ENCODE data around the gene TDP1. TPM values are rescaled to one million over a fixed set of nuclear protein-coding genes. Genes with fewer than 3 reads are reported as not detected.

TDP1 gene
- total and polyA plus RNA-seq, 7 experiments from 2014 or later, result 39.0 to 69.2 (median 62.3) TPM

- no peak overlapping the region for H3K4me3 Mint-ChIP-seq
- intact Hi-C loops (cut with micrococcal nuclease), result no loop called here
- DNase-seq, result no peak
- H3K27ac Mint-ChIP-seq, result no peak overlapping the region
- Histone ChIP-seq H3K27me3 (ENCODE audit: control insufficient read depth in 2 of 2, insufficient read depth in 2 of 2, low read length in 2 of 2) (no peaks in the 10 kb centered on the region), H3K9me3 (ENCODE audit: control insufficient read depth in 2 of 3, low read length in 3 of 3) (no peaks in the 10 kb centered on the region), H3K36me3 (ENCODE audit: control insufficient read depth in 2 of 3, insufficient read depth in 3 of 3, low read length in 3 of 3) (no peaks in the 10 kb centered on the region), H3K4me3 (ENCODE audit: low read length) (no peak overlapping the region), H3K4me1 (ENCODE audit: control insufficient read depth in 2 of 2, insufficient read depth in 2 of 2, low read length in 2 of 2) (no peaks in the 10 kb centered on the region), H3K27ac (ENCODE audit: low read depth, low read length) (no peak overlapping the region)
- H3K27me3 Mint-ChIP-seq, result no peaks in the 10 kb centered on the region
- H3K9me3 Mint-ChIP-seq, result no peaks in the 10 kb centered on the region
- ChIA-PET POLR2A (interaction anchor here (0.6 kb wide), 2 partner anchors 8 to 914 kb away, joined by 3 read pairs; no protein-coding TSS in a partner anchor), CTCF (interaction anchor here (0.7 kb wide), 1 partner anchor 11 kb away, joined by 3 read pairs; no protein-coding TSS in a partner anchor)
- ATAC-seq, result no peak
- H3K4me1 Mint-ChIP-seq, result peaks cover 0 to 2% (median 0%) of the 10 kb centered on the region in 7 donors
- peaks cover 0 to 5% (median 0%) of the 10 kb centered on the region in 5 donors for H3K36me3 Mint-ChIP-seq
Measured at GRCh38 chr14:89921346-89921745, 34.4 kb upstream of the TDP1 start.

GRCh38 chr14:89922031-89922907 is 33.5 kb upstream of the TDP1 start:
- no peak overlapping the region for H3K4me3 ChIP-seq (ENCODE audit: low read length)
- Mint-ChIP-seq H3K9me3 (no peaks in the 10 kb centered on the region), H3K4me1 (peaks cover 0 to 3% (median 0%) of the 10 kb centered on the region in 7 donors), H3K4me3 (no peak overlapping the region), H3K27me3 (no peaks in the 10 kb centered on the region), H3K27ac (no peak overlapping the region), H3K36me3 (peaks cover 0 to 5% (median 0%) of the 10 kb centered on the region in 5 donors)
- intact Hi-C loops (cut with micrococcal nuclease), result no loop called here
- no peaks in the 10 kb centered on the region for H3K4me1 ChIP-seq (ENCODE audit: control insufficient read depth in 2 of 2, insufficient read depth in 2 of 2, low read length in 2 of 2)
- POLR2A ChIA-PET, result interaction anchor here (0.6 kb wide), 2 partner anchors 9 to 96 kb away, joined by 3 to 5 read pairs; no protein-coding TSS in a partner anchor
- H3K36me3 ChIP-seq (ENCODE audit: control insufficient read depth in 2 of 3, insufficient read depth in 3 of 3, low read length in 3 of 3), result no peaks in the 10 kb centered on the region
- CTCF ChIA-PET, result interaction anchor here (0.7 kb wide), 1 partner anchor 10 kb away, joined by 3 read pairs; no protein-coding TSS in a partner anchor
- DNase-seq (no peak), ATAC-seq (no peak)
- no peak overlapping the region for H3K27ac ChIP-seq (ENCODE audit: low read depth, low read length)
- H3K9me3 ChIP-seq (ENCODE audit: control insufficient read depth in 2 of 3, low read length in 3 of 3), result no peaks in the 10 kb centered on the region
- no peaks in the 10 kb centered on the region for H3K27me3 ChIP-seq (ENCODE audit: control insufficient read depth in 2 of 2, insufficient read depth in 2 of 2, low read length in 2 of 2)

- no peak for DNase-seq
- H3K36me3 Mint-ChIP-seq, result peaks cover 0 to 5% (median 0%) of the 10 kb centered on the region in 5 donors
Measured at GRCh38 chr14:89924268-89924667, 31.5 kb upstream of the TDP1 start.

GRCh38 chr14:89926694-89927093 is 29.0 kb upstream of the TDP1 start:
- Histone ChIP-seq H3K9me3 (ENCODE audit: control insufficient read depth in 2 of 3, low read length in 3 of 3) (no peaks in the 10 kb centered on the region), H3K27me3 (ENCODE audit: control insufficient read depth in 2 of 2, insufficient read depth in 2 of 2, low read length in 2 of 2) (no peaks in the 10 kb centered on the region), H3K27ac (ENCODE audit: low read depth, low read length) (no peak overlapping the region), H3K4me1 (ENCODE audit: control insufficient read depth in 2 of 2, insufficient read depth in 2 of 2, low read length in 2 of 2) (no peaks in the 10 kb centered on the region), H3K36me3 (ENCODE audit: control insufficient read depth in 2 of 3, insufficient read depth in 3 of 3, low read length in 3 of 3) (no peaks in the 10 kb centered on the region), H3K4me3 (ENCODE audit: low read length) (no peak overlapping the region)
- ATAC-seq (no peak), DNase-seq (no peak)
- Mint-ChIP-seq H3K4me1 (peaks cover 0 to 2% (median 0%) of the 10 kb centered on the region in 7 donors), H3K9me3 (no peaks in the 10 kb centered on the region), H3K36me3 (peaks cover 0 to 13% (median 0%) of the 10 kb centered on the region in 5 donors), H3K27ac (no peak overlapping the region), H3K4me3 (no peak overlapping the region), H3K27me3 (no peaks in the 10 kb centered on the region)
- POLR2A ChIA-PET, result no interaction called here
- intact Hi-C loops (cut with micrococcal nuclease), result no loop called here
- CTCF ChIA-PET, result no interaction called here

More at GRCh38 chr14:89924268-89924667, 31.5 kb upstream of the TDP1 start:
- intact Hi-C loops (cut with micrococcal nuclease), result no loop called here
- Mint-ChIP-seq H3K27ac (no peak overlapping the region), H3K4me1 (peaks cover 0 to 3% (median 0%) of the 10 kb centered on the region in 7 donors), H3K9me3 (no peaks in the 10 kb centered on the region), H3K4me3 (no peak overlapping the region), H3K27me3 (no peaks in the 10 kb centered on the region)
- Histone ChIP-seq H3K4me1 (ENCODE audit: control insufficient read depth in 2 of 2, insufficient read depth in 2 of 2, low read length in 2 of 2) (no peaks in the 10 kb centered on the region), H3K9me3 (ENCODE audit: control insufficient read depth in 2 of 3, low read length in 3 of 3) (no peaks in the 10 kb centered on the region), H3K27me3 (ENCODE audit: control insufficient read depth in 2 of 2, insufficient read depth in 2 of 2, low read length in 2 of 2) (no peaks in the 10 kb centered on the region), H3K36me3 (ENCODE audit: control insufficient read depth in 2 of 3, insufficient read depth in 3 of 3, low read length in 3 of 3) (no peaks in the 10 kb centered on the region), H3K4me3 (ENCODE audit: low read length) (no peak overlapping the region), H3K27ac (ENCODE audit: low read depth, low read length) (no peak overlapping the region)
- ChIA-PET CTCF (no interaction called here), POLR2A (no interaction called here)
- no peak for ATAC-seq

- no peak overlapping the region for H3K4me3 ChIP-seq (ENCODE audit: low read length)
- ATAC-seq (no peak), DNase-seq (no peak)
- no peaks in the 10 kb centered on the region for H3K9me3 ChIP-seq (ENCODE audit: control insufficient read depth in 2 of 3, low read length in 3 of 3)
- Mint-ChIP-seq H3K27ac (peak overlapping the region in 1 of 9 donors; percentile 42), H3K36me3 (peaks cover 0 to 18% (median 0%) of the 10 kb centered on the region in 5 donors), H3K27me3 (no peaks in the 10 kb centered on the region), H3K4me1 (peaks cover 0 to 2% (median 0%) of the 10 kb centered on the region in 7 donors), H3K4me3 (no peak overlapping the region), H3K9me3 (no peaks in the 10 kb centered on the region)
- intact Hi-C loops (cut with micrococcal nuclease), result no loop called here
- no peaks in the 10 kb centered on the region for H3K4me1 ChIP-seq (ENCODE audit: control insufficient read depth in 2 of 2, insufficient read depth in 2 of 2, low read length in 2 of 2)
- POLR2A ChIA-PET, result no interaction called here
- no peak overlapping the region for H3K27ac ChIP-seq (ENCODE audit: low read depth, low read length)
- H3K27me3 ChIP-seq (ENCODE audit: control insufficient read depth in 2 of 2, insufficient read depth in 2 of 2, low read length in 2 of 2), result no peaks in the 10 kb centered on the region
- no peaks in the 10 kb centered on the region for H3K36me3 ChIP-seq (ENCODE audit: control insufficient read depth in 2 of 3, insufficient read depth in 3 of 3, low read length in 3 of 3)
- CTCF ChIA-PET, result no interaction called here
Measured at GRCh38 chr14:89927186-89927865, 28.4 kb upstream of the TDP1 start.

- Mint-ChIP-seq H3K36me3 (peaks cover 0 to 20% (median 0%) of the 10 kb centered on the region in 5 donors), H3K4me1 (no peaks in the 10 kb centered on the region), H3K27me3 (no peaks in the 10 kb centered on the region), H3K27ac (no peak overlapping the region), H3K9me3 (no peaks in the 10 kb centered on the region), H3K4me3 (no peak overlapping the region)
- no peak for DNase-seq
- intact Hi-C loops (cut with micrococcal nuclease), result no loop called here
- no peaks in the 10 kb centered on the region for H3K36me3 ChIP-seq (ENCODE audit: control insufficient read depth in 2 of 3, insufficient read depth in 3 of 3, low read length in 3 of 3)
- CTCF ChIA-PET, result interaction anchor here (0.9 kb wide), 1 partner anchor 906 kb away, joined by 4 read pairs; no protein-coding TSS in a partner anchor
- POLR2A ChIA-PET, result no interaction called here
- ATAC-seq, result no peak
- no peaks in the 10 kb centered on the region for H3K4me1 ChIP-seq (ENCODE audit: control insufficient read depth in 2 of 2, insufficient read depth in 2 of 2, low read length in 2 of 2)
- no peak overlapping the region for H3K27ac ChIP-seq (ENCODE audit: low read depth, low read length)
- no peaks in the 10 kb centered on the region for H3K27me3 ChIP-seq (ENCODE audit: control insufficient read depth in 2 of 2, insufficient read depth in 2 of 2, low read length in 2 of 2)
- no peak overlapping the region for H3K4me3 ChIP-seq (ENCODE audit: low read length)
- no peaks in the 10 kb centered on the region for H3K9me3 ChIP-seq (ENCODE audit: control insufficient read depth in 2 of 3, low read length in 3 of 3)
Measured at GRCh38 chr14:89933002-89933401, 22.7 kb upstream of the TDP1 start.
